Kidney (tissue), 14 donors: ENCODE data around the gene CSAD. TPM values are rescaled to one million over a fixed set of nuclear protein-coding genes. Genes with fewer than 3 reads are reported as not detected.

Experiments used
- DNase-seq, 5 donors: peaks; one replicate each; pipeline ENCODE4 v3.0.0-alpha.2; 2013 to 2020
- FAIRE-seq: peaks from 2 replicates; lab custom pipeline; 2012; peaks lifted over from hg19 to GRCh38; lab: Jason Lieb, UNC
- H3K27ac ChIP-seq, 2 donors: one replicate each; pipeline ENCODE4 v1.7.0; 2013; ENCODE audit warnings: low read depth in 2 of 2, low read length in 2 of 2, inconsistent platforms in 1 of 2
- H3K27me3 ChIP-seq: one replicate; pipeline ENCODE4 v1.7.1; 2013; ENCODE audit warnings: low read length, inconsistent platforms; ENCODE audit not compliant: control insufficient read depth, insufficient read depth
- H3K36me3 ChIP-seq, 3 donors: one replicate each; pipeline versions ENCODE4 v1.7.0 to v1.7.1; 2013; ENCODE audit warnings: low read length in 3 of 3, control low read depth in 1 of 3, inconsistent platforms in 1 of 3; ENCODE audit not compliant: insufficient read depth in 3 of 3, control insufficient read depth in 2 of 3
- H3K4me1 ChIP-seq, 3 donors: one replicate each; pipeline versions ENCODE4 v1.7.0 to v1.7.1; 2013; ENCODE audit warnings: low read length in 3 of 3, inconsistent platforms in 1 of 3, low read depth in 1 of 3; ENCODE audit not compliant: control insufficient read depth in 2 of 3, insufficient read depth in 2 of 3
- H3K4me3 ChIP-seq, 3 donors: one replicate each; pipeline versions ENCODE4 v1.7.0 to v1.8.1; 2013; ENCODE audit warnings: low read length in 3 of 3, control low read depth in 1 of 3, inconsistent platforms in 1 of 3
- H3K9ac ChIP-seq, 3 donors: one replicate each; pipeline versions ENCODE4 v1.7.0 to v1.7.1; 2013; ENCODE audit warnings: low read length in 3 of 3, control low read depth in 1 of 3, inconsistent platforms in 1 of 3
- H3K9me3 ChIP-seq, 3 donors: one replicate each; pipeline versions ENCODE4 v1.7.0 to v1.7.1; 2013; ENCODE audit warnings: low read length in 3 of 3, control low read depth in 1 of 3, inconsistent platforms in 1 of 3; ENCODE audit not compliant: control insufficient read depth in 2 of 3, insufficient read depth in 1 of 3
- CTCF ChIP-seq: IDR thresholded peaks from 3 replicates; pipeline ENCODE4 v1.5.1; 2012; ENCODE audit warnings: mild to moderate bottlenecking, moderate library complexity, borderline replicate concordance; ENCODE audit not compliant: insufficient read depth; ENCODE audit errors: extremely low read depth
- intact Hi-C: fragments of 100-400 bp; cut with DNase I; formaldehyde crosslinking; loops from one replicate; pipeline ENCODE4 v1.11.1; 2022
- polyA plus RNA-seq: library from polyadenylated mRNA; stranded (reverse); fragments of 350-450 nt; fragmentation: Illumina TruSeq; extraction: RNeasy Lipid Tissue Mini Kit (QIAGEN cat#74804); gene quantifications from one replicate; pipeline ENCODE4 v1.2.3, GENCODE V29; 2014; ENCODE audit warnings: low read depth, low replicate concordance; ENCODE audit not compliant: insufficient read depth
- total RNA-seq: library from RNA; stranded (reverse); fragmentation: NEBNext Ultra II Directional; extraction: Animal tissue kit (Norgen Biotek cat#: 25700); gene quantifications from one replicate; pipeline ENCODE4 v1.2.1, GENCODE V29; 2021
- donor health status: control.
- donor health status: control.
- donor health status: control.
- donor health status: control.
- donor health status: control.
- donor health status: DM: yes; HTN: yes; CAD: no.
- donor health status: Normal renal cell carcinoma (clear cell type).

The CSAD gene
- total and polyA plus RNA-seq, 2 donors from 2014 or later = 24.0 to 39.1 TPM

DNA sequence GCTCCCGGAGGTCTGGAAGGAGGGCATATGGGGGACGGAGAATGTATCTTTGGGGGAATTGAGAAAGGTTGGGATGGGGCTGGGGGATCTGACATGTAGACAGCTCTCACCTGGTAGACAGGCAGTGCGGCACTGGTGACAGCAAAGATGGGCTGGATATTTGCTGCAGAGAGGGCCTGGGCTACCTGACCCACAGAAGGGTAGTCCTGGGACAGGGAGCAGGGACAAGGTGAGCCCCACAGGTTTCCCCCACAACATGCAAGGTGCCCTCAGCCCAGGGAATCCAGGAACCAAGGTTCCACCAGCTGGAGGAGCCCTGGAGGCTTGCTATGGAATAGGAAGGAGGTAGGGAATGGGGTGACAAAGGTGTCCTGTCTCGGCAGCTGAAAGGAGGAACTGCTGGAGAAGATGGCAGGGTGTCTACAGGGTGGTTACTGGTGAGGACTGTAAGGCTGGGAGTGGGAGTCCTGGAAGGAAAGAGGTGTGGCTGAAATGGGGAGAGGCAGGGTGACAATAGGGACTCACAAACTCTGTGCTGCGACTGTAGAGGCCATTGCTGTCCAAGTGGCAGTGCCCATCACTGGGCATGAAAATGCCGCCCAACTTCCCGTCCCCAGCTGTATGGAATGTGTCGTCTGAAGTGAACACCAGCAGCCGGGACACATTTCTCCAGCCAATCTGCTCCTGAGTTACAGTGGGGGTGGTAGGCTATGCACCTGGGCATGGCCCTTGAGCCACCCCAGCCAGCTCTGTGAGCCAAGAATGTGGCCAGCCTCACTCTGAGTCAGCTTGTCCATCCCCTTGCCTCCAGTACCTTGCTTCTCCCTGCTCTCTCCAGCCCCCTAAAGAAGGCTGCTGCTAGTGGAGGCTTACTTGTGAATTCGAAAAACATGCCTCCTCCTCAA lies 15.0 kb upstream of the CSAD start:
- Histone ChIP-seq H3K9me3 (no peaks in the 10 kb centered on the region), H3K9ac (no peak overlapping the region), H3K4me3 (no peak overlapping the region), H3K27ac (no peak overlapping the region), H3K36me3 (no peaks in the 10 kb centered on the region), H3K27me3 (no peaks in the 10 kb centered on the region), H3K4me1 (peaks cover 0 to 14% (median 11%) of the 10 kb centered on the region in 3 donors)
- intact Hi-C loops = loop anchor here (10.0 kb wide), 1 partner anchor 131 kb away; no protein-coding TSS in a partner anchor
- no peak for DNase-seq
- FAIRE-seq = no peak
- no peak for TF ChIP-seq CTCF

- H3K9me3 ChIP-seq = no peaks in the 10 kb centered on the region
- peaks cover 0 to 15% (median 14%) of the 10 kb centered on the region in 3 donors for H3K4me1 ChIP-seq
- no peak overlapping the region for H3K9ac ChIP-seq
- no peak overlapping the region for H3K4me3 ChIP-seq
- H3K27me3 ChIP-seq = no peaks in the 10 kb centered on the region
- intact Hi-C loops = loop anchor here (10.0 kb wide), 1 partner anchor 130 kb away; no protein-coding TSS in a partner anchor
- H3K36me3 ChIP-seq = no peaks in the 10 kb centered on the region
- no peak for DNase-seq
- no peak for FAIRE-seq
- no peak overlapping the region for H3K27ac ChIP-seq
- TF ChIP-seq CTCF = no peak
Observed at GRCh38 chr12:53194973-53195372, 14.2 kb upstream of the CSAD start.

GRCh38 chr12:53193985-53194716 lies 13.4 kb upstream of the CSAD start:
- DNase-seq = no peak
- Histone ChIP-seq H3K4me3 (no peak overlapping the region), H3K9me3 (no peaks in the 10 kb centered on the region), H3K9ac (no peak overlapping the region), H3K4me1 (peaks cover 0 to 15% (median 14%) of the 10 kb centered on the region in 3 donors), H3K27ac (no peak overlapping the region), H3K27me3 (no peaks in the 10 kb centered on the region), H3K36me3 (no peaks in the 10 kb centered on the region)
- no peak for FAIRE-seq
- intact Hi-C loops = loop anchor here (10.0 kb wide), 1 partner anchor 129 kb away; no protein-coding TSS in a partner anchor
- no peak for TF ChIP-seq CTCF
